SK-N-SH (cell line): Measurements from ENCODE around the gene DENND1A. TPM values are rescaled to one million over a fixed set of nuclear protein-coding genes. Genes with fewer than 3 reads are reported as not detected.

Experiments used
- CTCF ChIA-PET: fragments of 300-600, 350-600 bp; formaldehyde crosslinking; extraction: SDS; loops from one replicate; lab custom pipeline; 2021; lab: Yijun Ruan, JAX
- POLR2A ChIA-PET: fragments of 350-600 bp; sonication (Branson Sonifier 250); formaldehyde crosslinking; extraction: SDS; loops from one replicate; lab custom pipeline; 2020; ENCODE audit warnings: antibody characterized with exemption, inconsistent platforms; lab: Yijun Ruan, JAX
- DNase-seq: peaks from one replicate; pipeline ENCODE4 v3.0.0; 2012
- H2AFZ ChIP-seq: fragments of 200-600 bp; sonication (generic); 2 replicates; pipeline ENCODE4 v1.8.1; 2016; ENCODE audit warnings: antibody characterized with exemption, mild to moderate bottlenecking, low read depth
- H3F3A ChIP-seq: fragments of 200-600 bp; sonication (generic); replicated peaks from 2 replicates; pipeline ENCODE3; 2016; ENCODE audit warnings: antibody characterized with exemption, mild to moderate bottlenecking; ENCODE audit not compliant: insufficient read depth
- H3K27ac ChIP-seq, 2 experiments: fragments of 200-500 bp in 1 of 2; fragments of 200-600 bp in 1 of 2; sonication (Bioruptor generic) in 1 of 2; sonication (generic), shearing (Covaris generic) in 1 of 2; 2 replicates each; pipeline versions ENCODE4 v1.5.1 to v1.6.1; 2014 to 2016; ENCODE audit warnings: low read depth in 2 of 2, inconsistent platforms in 1 of 2, low read length in 1 of 2, mild to moderate bottlenecking in 1 of 2, mixed read lengths in 1 of 2
- H3K27me3 ChIP-seq: fragments of 200-600 bp; sonication (generic), shearing (Covaris generic); 2 replicates; pipeline ENCODE4 v1.6.1; 2016; ENCODE audit warnings: mixed run types; ENCODE audit not compliant: insufficient read depth
- H3K36me3 ChIP-seq, 2 experiments: fragments of 200-500 bp in 1 of 2; fragments of 200-600 bp in 1 of 2; sonication (Bioruptor generic) in 1 of 2; sonication (generic) in 1 of 2; replicated peaks in 1 of 2; 2 replicates each; pipeline versions ENCODE3 to v1.5.1; 2014 to 2016; ENCODE audit warnings: low read length in 1 of 2, mild to moderate bottlenecking in 1 of 2; ENCODE audit not compliant: insufficient read depth in 2 of 2, control insufficient read depth in 1 of 2
- H3K4me1 ChIP-seq, 2 experiments: fragments of 200-500 bp in 1 of 2; fragments of 200-600 bp in 1 of 2; sonication (Bioruptor generic) in 1 of 2; sonication (generic), shearing (Covaris generic) in 1 of 2; 2 replicates each; pipeline versions ENCODE4 v1.5.1 to v1.6.1; 2014 to 2016; ENCODE audit warnings: low read depth in 1 of 2, low read length in 1 of 2, mixed run types in 1 of 2; ENCODE audit not compliant: insufficient read depth in 2 of 2, control insufficient read depth in 1 of 2
- H3K4me2 ChIP-seq: fragments of 200-600 bp; sonication (generic), shearing (Covaris generic); 2 replicates; pipeline ENCODE4 v1.6.1; 2017; ENCODE audit warnings: mixed run types
- H3K4me3 ChIP-seq, 2 experiments: fragments of 200-500 bp in 1 of 2; fragments of 200-600 bp in 1 of 2; sonication (Bioruptor generic) in 1 of 2; sonication (generic), shearing (Covaris generic) in 1 of 2; 2 replicates each; pipeline versions ENCODE4 v1.5.1 to v1.8.1; 2014 to 2016; ENCODE audit warnings: low read depth in 2 of 2, inconsistent platforms in 1 of 2, low read length in 1 of 2, mild to moderate bottlenecking in 1 of 2, mixed read lengths in 1 of 2, moderate library complexity in 1 of 2
- H3K79me2 ChIP-seq: fragments of 200-600 bp; sonication (generic); 2 replicates; pipeline ENCODE4 v1.8.1; 2017; ENCODE audit warnings: mild to moderate bottlenecking; ENCODE audit not compliant: insufficient read depth
- H3K9ac ChIP-seq: fragments of 200-600 bp; sonication (generic); 2 replicates; pipeline ENCODE4 v1.6.1; 2017; ENCODE audit warnings: mixed run types
- H3K9me2 ChIP-seq: fragments of 200-600 bp; sonication (generic); 2 replicates; pipeline ENCODE4 v1.6.1; 2017; ENCODE audit warnings: mixed run types
- H3K9me3 ChIP-seq: fragments of 200-600 bp; sonication (generic); 2 replicates; pipeline ENCODE4 v1.6.1; 2017; ENCODE audit warnings: mixed run types, mild to moderate bottlenecking, moderate library complexity
- H4K20me1 ChIP-seq: fragments of 200-600 bp; sonication (generic); 2 replicates; pipeline ENCODE4 v1.6.1; 2017; ENCODE audit warnings: mild to moderate bottlenecking, mixed run types; ENCODE audit not compliant: insufficient read depth
- CHD2 ChIP-seq: fragments of 150-350 bp; IDR thresholded peaks from 2 replicates; pipeline ENCODE4 v1.6.1; 2018; ENCODE audit warnings: low read length; ENCODE audit not compliant: partially characterized antibody
- EZH2phosphoT487 ChIP-seq: fragments of 200-600 bp; sonication (generic); IDR thresholded peaks from 2 replicates; pipeline ENCODE4 v1.6.1; 2017; ENCODE audit warnings: low read depth, mixed run types, mild to moderate bottlenecking, antibody characterized with exemption, moderate library complexity, borderline replicate concordance
- FOSL2 ChIP-seq: IDR thresholded peaks from 2 replicates; pipeline ENCODE4 v1.4.0; 2012; ENCODE audit warnings: low read depth, mild to moderate bottlenecking, moderate library complexity, borderline replicate concordance
- FOXM1 ChIP-seq: IDR thresholded peaks from 2 replicates; pipeline ENCODE4 v1.4.0; 2012; ENCODE audit warnings: low read depth, mild to moderate bottlenecking
- GATA2 ChIP-seq: sonication (generic); formaldehyde crosslinking; IDR thresholded peaks from 2 replicates; pipeline ENCODE4 v1.5.0; 2020; ENCODE audit warnings: mild to moderate bottlenecking, missing genetic modification reagents
- IRF3 ChIP-seq: fragments of 150-350 bp; IDR thresholded peaks from 2 replicates; pipeline ENCODE4 v1.6.1; 2016; ENCODE audit warnings: mild to moderate bottlenecking, low read depth, low read length
- JUND ChIP-seq: IDR thresholded peaks from 2 replicates; pipeline ENCODE4 v1.4.0; 2012
- MAX ChIP-seq: IDR thresholded peaks from 2 replicates; pipeline ENCODE4 v1.4.0; 2012; ENCODE audit warnings: low read depth
- MEF2A ChIP-seq: IDR thresholded peaks from 2 replicates; pipeline ENCODE4 v1.4.0; 2012; ENCODE audit warnings: low read depth, borderline replicate concordance
- MXI1 ChIP-seq: IDR thresholded peaks from 2 replicates; pipeline ENCODE4 v1.6.1; 2012; ENCODE audit warnings: mild to moderate bottlenecking, low read depth, low read length, improper control_type of control experiment
- NRF1 ChIP-seq: IDR thresholded peaks from 2 replicates; pipeline ENCODE4 v1.6.1; 2012; ENCODE audit warnings: low read depth, mild to moderate bottlenecking, low read length
- PBX3 ChIP-seq: IDR thresholded peaks from 2 replicates; pipeline ENCODE4; 2012
- RAD21 ChIP-seq: IDR thresholded peaks from 2 replicates; pipeline ENCODE4 v1.6.1; 2012; ENCODE audit warnings: mild to moderate bottlenecking, low read length
- RCOR1 ChIP-seq: fragments of 150-350 bp; IDR thresholded peaks from 2 replicates; pipeline ENCODE4 v1.6.1; 2017; ENCODE audit warnings: antibody characterized with exemption, low read length
- SMC3 ChIP-seq: IDR thresholded peaks from 2 replicates; pipeline ENCODE4 v1.6.1; 2012; ENCODE audit warnings: low read depth, low read length, improper control_type of control experiment
- ZBTB33 ChIP-seq: IDR thresholded peaks from 2 replicates; pipeline ENCODE4 v1.4.0; 2012; ENCODE audit warnings: low read depth, borderline replicate concordance
- polyA plus RNA-seq, 3 experiments: library from polyadenylated mRNA; depleted of rRNA; stranded (reverse); fragments of >200 nt; gene quantifications; 2 replicates each; pipeline ENCODE4 v1.2.3, GENCODE V29; 2012

DENND1A gene
- polyA plus RNA-seq, 1 of the 3 experiments (the other 2 are of a cell fraction): 25.4 TPM

GRCh38 chr9:123967323-123967722 is 37.4 kb upstream of the DENND1A start:
- Histone ChIP-seq H2AFZ (no peak overlapping the region), H3F3A (peaks cover 4% of the 10 kb centered on the region), H3K79me2 (no peaks in the 10 kb centered on the region), H4K20me1 (no peaks in the 10 kb centered on the region), H3K36me3 (no peaks in the 10 kb centered on the region), H3K9me3 (no peaks in the 10 kb centered on the region), H3K27ac (no peak overlapping the region), H3K4me3 (no peak overlapping the region), H3K27me3 (peaks cover 14% of the 10 kb centered on the region; the same call in 1 of the 2 replicates), H3K9me2 (no peaks in the 10 kb centered on the region), H3K4me1 (no peaks in the 10 kb centered on the region), H3K4me2 (no peak overlapping the region), H3K9ac (no peak overlapping the region)
- CTCF ChIA-PET: no interaction called here
- DNase-seq: no peak
- POLR2A ChIA-PET: no interaction called here
- TF ChIP-seq ZBTB33 (no peak), PBX3 (no peak), IRF3 (no peak), SMC3 (no peak), JUND (no peak), MAX (no peak), FOXM1 (no peak), EZH2phosphoT487 (no peak), MXI1 (no peak), MEF2A (no peak), RAD21 (no peak), RCOR1 (no peak), FOSL2 (no peak), CHD2 (no peak), NRF1 (no peak), GATA2 (CRISPR knock-in tag) (no peak)
